Lower leg skin (tissue), 4 donors: ENCODE results near the gene ASIC2. TPM values are rescaled to one million over a fixed set of nuclear protein-coding genes. Genes with fewer than 3 reads are reported as not detected.
A peak's percentile ranks its signal among the peaks of the same experiment; 100 is the strongest.

ENCODE experiments used
- DNase-seq, 2 donors: peaks; one replicate each; pipeline ENCODE4 v3.0.0-alpha.2; 2019; ENCODE audit warnings: low spot score in 2 of 2
- H3K4me3 ChIP-seq: fragments of 200-600 bp; sonication (generic); 2 replicates; pipeline ENCODE4 v1.5.1; 2017; ENCODE audit warnings: mild to moderate bottlenecking, low read depth; ENCODE audit not compliant: poor library complexity, severe bottlenecking
- CTCF ChIP-seq, 3 donors: fragments of 450-650 bp; IDR thresholded peaks; one replicate each; pipeline ENCODE4 v1.5.1; 2016; ENCODE audit warnings: antibody characterized with exemption in 3 of 3, mild to moderate bottlenecking in 3 of 3, moderate library complexity in 2 of 3
- POLR2A ChIP-seq, 2 donors: fragments of 450-650 bp; IDR thresholded peaks; one replicate each; pipeline ENCODE4 v1.6.1; 2016 to 2017; ENCODE audit warnings: antibody characterized with exemption in 2 of 2, mild to moderate bottlenecking in 1 of 2, moderate library complexity in 1 of 2
- WGBS, 2 donors: methylation state at CpG; one replicate each; pipeline ENCODE4 v1.1.5; 2018; 5-methylcytosine and 5-hydroxymethylcytosine counted together
- intact Hi-C: fragments of 100-400 bp; cut with DNase I; formaldehyde crosslinking; loops from one replicate; pipeline ENCODE4 v1.15.0; 2023; ENCODE audit warnings: low total_unique reads
- total RNA-seq, 4 donors: library from RNA; depleted of rRNA; stranded (reverse); fragments of >200 nt; gene quantifications; one replicate each; pipeline ENCODE4 v1.1.0, GENCODE V29; 2016

ASIC2 gene
- total RNA-seq, 4 donors from 2014 or later: 0.21 TPM; not detected in 3

- no peak for DNase-seq
- intact Hi-C loops: no loop called here
- TF ChIP-seq CTCF (IDR thresholded peaks at IDR 0.05): no peak
- no peak for TF ChIP-seq POLR2A (IDR thresholded peaks at IDR 0.05)
- no peak overlapping the region for H3K4me3 ChIP-seq
Observed at GRCh38 chr17:33137426-33137825, 155.7 kb downstream of the ASIC2 start.

- intact Hi-C loops: no loop called here
- 76 to 85% methylated on average over 4 of the region's 4 CpGs for WGBS, 2 donors
- TF ChIP-seq CTCF (IDR thresholded peaks at IDR 0.05): no peak
- no peak for TF ChIP-seq POLR2A (IDR thresholded peaks at IDR 0.05)
- no peak for DNase-seq
- H3K4me3 ChIP-seq: no peak overlapping the region
Observed at GRCh38 chr17:33135691-33136090, 157.4 kb downstream of the ASIC2 start.

DNA sequence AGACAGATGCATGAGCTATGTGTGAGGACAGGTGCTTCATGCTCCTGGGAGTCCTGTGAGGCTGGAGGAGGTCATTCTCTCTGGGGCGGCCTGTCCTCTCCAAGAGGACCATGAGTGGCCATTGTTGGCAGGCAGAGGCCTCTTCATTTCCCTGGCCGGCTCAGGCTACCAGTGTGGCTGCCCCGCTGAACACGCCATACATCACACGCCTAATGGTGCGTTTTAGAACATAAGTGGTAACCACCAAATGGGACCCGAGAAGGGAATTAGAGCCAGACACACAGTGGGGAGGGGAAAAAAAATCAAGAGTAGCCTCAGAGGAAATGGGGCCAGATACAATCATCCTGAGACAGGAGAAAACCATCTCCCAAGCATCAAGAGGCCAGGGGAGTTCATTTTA lies 161.5 kb downstream of the ASIC2 start:
- 93 to 94% methylated on average over 7 of the region's 7 CpGs for WGBS, 2 donors
- DNase-seq: no peak
- no peak overlapping the region for H3K4me3 ChIP-seq
- intact Hi-C loops: no loop called here
- TF ChIP-seq CTCF (IDR thresholded peaks at IDR 0.05) (no peak), POLR2A (IDR thresholded peaks at IDR 0.05) (no peak)

- WGBS, 2 donors: 26 to 27% methylated on average over 2 of the region's 2 CpGs
- intact Hi-C loops: no loop called here
- peak in 1 of 2 donors; percentile 31 for DNase-seq
- TF ChIP-seq CTCF (IDR thresholded peaks at IDR 0.05): no peak
- TF ChIP-seq POLR2A (IDR thresholded peaks at IDR 0.05): no peak
- H3K4me3 ChIP-seq: no peak overlapping the region
Observed at GRCh38 chr17:33127706-33128105, 165.4 kb downstream of the ASIC2 start.

- no peak for DNase-seq
- no peak for TF ChIP-seq CTCF (IDR thresholded peaks at IDR 0.05)
- TF ChIP-seq POLR2A (IDR thresholded peaks at IDR 0.05): no peak
- intact Hi-C loops: no loop called here
- no peak overlapping the region for H3K4me3 ChIP-seq
- WGBS, 2 donors: 82 to 92% methylated on average over 4 of the region's 4 CpGs
Observed at GRCh38 chr17:33126086-33126485, 167.0 kb downstream of the ASIC2 start.

- no peak for DNase-seq
- H3K4me3 ChIP-seq: no peak overlapping the region
- intact Hi-C loops: no loop called here
- TF ChIP-seq POLR2A (IDR thresholded peaks at IDR 0.05): no peak
- no peak for TF ChIP-seq CTCF (IDR thresholded peaks at IDR 0.05)
- WGBS, 2 donors: 78 to 79% methylated on average over 3 of the region's 3 CpGs
Observed at GRCh38 chr17:33125552-33125950, 167.5 kb downstream of the ASIC2 start.
